ENCODE results near the gene ZAR1. TPM values are rescaled to one million over a fixed set of nuclear protein-coding genes. Genes with fewer than 3 reads are reported as not detected.
A peak's percentile ranks its signal among the peaks of the same experiment; 100 is the strongest.

ZAR1 gene
- total and polyA plus RNA-seq, 2 donors (not counting 1 experiment from before 2014, with no cell fraction given): not detected

DNA sequence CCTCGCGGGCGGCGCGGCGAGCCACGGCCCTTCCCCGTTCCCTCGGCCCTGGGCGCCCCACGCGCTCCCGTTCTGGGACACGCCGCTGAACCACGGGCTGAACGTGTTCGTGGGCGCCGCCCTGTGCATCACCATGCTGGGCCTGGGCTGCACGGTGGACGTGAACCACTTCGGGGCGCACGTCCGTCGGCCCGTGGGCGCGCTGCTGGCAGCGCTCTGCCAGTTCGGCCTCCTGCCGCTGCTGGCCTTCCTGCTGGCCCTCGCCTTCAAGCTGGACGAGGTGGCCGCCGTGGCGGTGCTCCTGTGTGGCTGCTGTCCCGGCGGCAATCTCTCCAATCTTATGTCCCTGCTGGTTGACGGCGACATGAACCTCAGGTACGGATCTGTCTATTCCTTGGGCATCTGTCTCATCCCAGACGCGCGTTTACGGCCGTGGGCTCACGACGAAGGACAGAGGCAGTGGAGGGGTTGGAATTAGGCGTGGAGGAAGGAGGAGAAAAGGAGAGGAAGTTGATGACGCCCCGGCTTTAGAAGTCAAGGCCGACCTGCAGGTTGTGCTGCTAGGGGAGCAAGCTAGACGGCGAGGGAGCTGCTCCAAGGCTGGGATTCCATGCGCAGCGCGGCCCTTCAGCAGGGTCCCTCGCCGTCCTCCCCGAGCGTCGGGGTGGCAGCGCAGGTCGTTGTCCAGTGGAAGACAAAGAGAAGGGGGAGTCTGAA lies 6.1 kb upstream of the ZAR1 start:
- Histone ChIP-seq H3K27me3 (replicated peaks in 1 of 4; ENCODE audit: control extremely low read depth in 1 of 4, control insufficient read depth in 3 of 4, insufficient read depth in 4 of 4, low read length in 3 of 4) (peaks cover 0 to 36% (median 31%) of the 10 kb centered on the region in 4 experiments), H3K4me2 (replicated peaks; ENCODE audit: low read depth, low read length, poor library complexity, severe bottlenecking) (peak overlapping the region; percentile 82), H3K36me3 (replicated peaks in 1 of 2; ENCODE audit: control extremely low read depth in 1 of 2, control insufficient read depth in 1 of 2, extremely low read depth in 1 of 2, insufficient read depth in 2 of 2, low read length in 1 of 2) (no peaks in the 10 kb centered on the region), H3K9me3 (ENCODE audit: control extremely low read depth in 1 of 3, control insufficient read depth in 2 of 3, insufficient read depth in 1 of 3, low read length in 2 of 3) (no peaks in the 10 kb centered on the region), H2AFZ (ENCODE audit: insufficient read depth, low read depth, low read length, poor library complexity, severe bottlenecking) (peak overlapping the region; percentile 46), H3K9ac (ENCODE audit: low read length) (peak overlapping the region; percentile 44), H3K27ac (ENCODE audit: low read length in 2 of 2) (no peak overlapping the region), H3K4me1 (ENCODE audit: control insufficient read depth in 2 of 2, insufficient read depth in 2 of 2, low read length in 2 of 2) (peaks cover 17 to 20% of the 10 kb centered on the region in 2 donors), H3K79me2 (ENCODE audit: control insufficient read depth, insufficient read depth, low read length) (no peaks in the 10 kb centered on the region), H3K4me3 (ENCODE audit: control extremely low read depth in 1 of 5, extremely low read depth in 1 of 5, insufficient read depth in 1 of 5, low read depth in 2 of 5, low read length in 4 of 5) (peak overlapping the region in 3 of 5 experiments; percentile 36 to 42 (median 40)), H4K20me1 (ENCODE audit: control insufficient read depth, insufficient read depth, low read length, poor library complexity, severe bottlenecking) (no peaks in the 10 kb centered on the region)
- Mint-ChIP-seq H3K4me1 (peaks cover 16% of the 10 kb centered on the region), H3K27ac (no peak overlapping the region), H3K4me3 (peak overlapping the region; percentile 79), H3K27me3 (peaks cover 65% of the 10 kb centered on the region), H3K9me3 (ENCODE audit: insufficient read depth) (no peaks in the 10 kb centered on the region)
- ChIA-PET POLR2A (no interaction called here), CTCF (interaction anchor here (0.8 to 1.1 kb wide), 2 partner anchors 62 to 94 kb away, joined by 3 to 4 read pairs; no protein-coding TSS in a partner anchor)
- peak; percentile 14 for ATAC-seq (ENCODE audit: low read depth)
- intact Hi-C loops (cut with micrococcal nuclease): no loop called here
- TF ChIP-seq EZH2 (IDR thresholded peaks at IDR 0.05; ENCODE audit: borderline replicate concordance, insufficient read depth, low read depth, low read length, poor library complexity, severe bottlenecking): no peak
- no peak for TF ChIP-seq CTCF (IDR thresholded peaks at IDR 0.05)
- 16% methylated on average over 66 of the region's 66 CpGs for WGBS (ENCODE audit: insufficient coverage)
- peak; percentile 53 for DNase-seq

Measured in B cell (primary cell).